Esophagus squamous epithelium (tissue), 5 donors: Measurements from ENCODE around the gene FNDC3B. TPM values are rescaled to one million over a fixed set of nuclear protein-coding genes. Genes with fewer than 3 reads are reported as not detected.

Experiments
- DNase-seq: peaks from one replicate; lab custom pipeline; 2025; lab: John Stamatoyannopoulos, UW
- H3K27ac ChIP-seq, 4 donors: fragments of 200-600 bp; sonication (generic); one replicate each; pipeline ENCODE4 v1.5.1; 2016 to 2019; ENCODE audit warnings: mild to moderate bottlenecking in 1 of 4
- H3K27me3 ChIP-seq, 4 donors: fragments of 200-600 bp; sonication (generic); 1 replicate in 3 of 4; 2 replicates in 1 of 4; pipeline versions ENCODE4 v1.5.1 to v1.6.0; 2017 to 2021; ENCODE audit warnings: antibody characterized with exemption in 1 of 4
- H3K36me3 ChIP-seq, 3 donors: fragments of 200-600 bp; sonication (generic); one replicate each; pipeline ENCODE4 v1.5.1; 2016 to 2019
- H3K4me1 ChIP-seq, 3 donors: fragments of 200-600 bp; sonication (generic); one replicate each; pipeline ENCODE4 v1.5.1; 2017 to 2019
- H3K4me3 ChIP-seq, 4 donors: fragments of 200-600 bp; sonication (generic); 1 replicate in 3 of 4; 2 replicates in 1 of 4; pipeline ENCODE4 v1.5.1; 2016 to 2019; ENCODE audit warnings: mild to moderate bottlenecking in 2 of 4, moderate library complexity in 1 of 4
- H3K9me3 ChIP-seq, 3 donors: fragments of 200-600 bp; sonication (generic); one replicate each; pipeline ENCODE4 v1.5.1; 2016 to 2019
- CTCF ChIP-seq, 6 experiments: fragments of 450-650 bp in 4 of 6; fragments of 200-600 bp in 2 of 6; sonication (generic) in 2 of 6; IDR thresholded peaks; one replicate each; pipeline ENCODE4 v1.5.1; 2016 to 2019; ENCODE audit warnings: antibody characterized with exemption in 6 of 6, mild to moderate bottlenecking in 4 of 6, moderate library complexity in 4 of 6
- POLR2A ChIP-seq, 4 donors: fragments of 450-650 bp; IDR thresholded peaks; one replicate each; pipeline ENCODE4 v1.6.1; 2017; ENCODE audit warnings: antibody characterized with exemption in 4 of 4, mild to moderate bottlenecking in 4 of 4, moderate library complexity in 3 of 4
- WGBS, 2 donors: methylation state at CpG; one replicate each; pipeline ENCODE4 v1.1.5; 2018; 5-methylcytosine and 5-hydroxymethylcytosine counted together
- intact Hi-C: fragments of 100-400 bp; cut with DNase I; formaldehyde crosslinking; loops from one replicate; pipeline ENCODE4 v1.15.0; 2022
- total RNA-seq, 4 donors: library from RNA; depleted of rRNA; stranded (reverse); fragments of >200 nt; gene quantifications; one replicate each; pipeline ENCODE4 v1.1.0, GENCODE V29; 2016
- donor health status: DM: yes; HTN: yes; CAD: no.

The FNDC3B gene
- total RNA-seq, 4 donors from 2014 or later: 7.7 to 44.3 (median 20.4) TPM

GRCh38 chr3:172065967-172066762 lies 26.8 kb downstream of the FNDC3B start:
- TF ChIP-seq POLR2A (IDR thresholded peaks at IDR 0.05) (no peak), CTCF (IDR thresholded peaks at IDR 0.05) (no peak)
- no peak for DNase-seq
- peaks cover 12 to 63% (median 25%) of the 10 kb centered on the region in 3 donors for H3K4me1 ChIP-seq
- no peaks in the 10 kb centered on the region for H3K9me3 ChIP-seq
- no peaks in the 10 kb centered on the region for H3K36me3 ChIP-seq
- 62 to 69% methylated on average over 7 of the region's 7 CpGs for WGBS, 2 donors
- no peak overlapping the region for H3K4me3 ChIP-seq
- intact Hi-C loops: no loop called here
- H3K27ac ChIP-seq: peak overlapping the region in 2 of 4 donors; percentile 8 to 12
- no peaks in the 10 kb centered on the region for H3K27me3 ChIP-seq

GRCh38 chr3:172066880-172067796 lies 27.8 kb downstream of the FNDC3B start:
- Histone ChIP-seq H3K27ac (no peak overlapping the region), H3K36me3 (no peaks in the 10 kb centered on the region), H3K4me3 (no peak overlapping the region), H3K27me3 (no peaks in the 10 kb centered on the region), H3K4me1 (peaks cover 9 to 53% (median 23%) of the 10 kb centered on the region in 3 donors), H3K9me3 (no peaks in the 10 kb centered on the region)
- DNase-seq: no peak
- TF ChIP-seq CTCF (IDR thresholded peaks at IDR 0.05) (no peak), POLR2A (IDR thresholded peaks at IDR 0.05) (no peak)
- intact Hi-C loops: no loop called here
- WGBS, 2 donors: 83 to 85% methylated on average over 7 of the region's 7 CpGs

GRCh38 chr3:172067837-172068440 lies 28.6 kb downstream of the FNDC3B start:
- TF ChIP-seq POLR2A (IDR thresholded peaks at IDR 0.05) (no peak), CTCF (IDR thresholded peaks at IDR 0.05) (no peak)
- WGBS, 2 donors: 68 to 71% methylated on average over 6 of the region's 6 CpGs
- peaks cover 6 to 46% (median 21%) of the 10 kb centered on the region in 3 donors for H3K4me1 ChIP-seq
- intact Hi-C loops: no loop called here
- no peaks in the 10 kb centered on the region for H3K36me3 ChIP-seq
- H3K27ac ChIP-seq: no peak overlapping the region
- no peak overlapping the region for H3K4me3 ChIP-seq
- H3K27me3 ChIP-seq: no peaks in the 10 kb centered on the region
- DNase-seq: no peak
- H3K9me3 ChIP-seq: no peaks in the 10 kb centered on the region

GRCh38 chr3:172068977-172069376 lies 29.6 kb downstream of the FNDC3B start:
- WGBS, 2 donors: 77 to 78% methylated on average over 4 of the region's 4 CpGs
- no peaks in the 10 kb centered on the region for H3K9me3 ChIP-seq
- TF ChIP-seq POLR2A (IDR thresholded peaks at IDR 0.05) (no peak), CTCF (IDR thresholded peaks at IDR 0.05) (no peak)
- no peak overlapping the region for H3K4me3 ChIP-seq
- no peak overlapping the region for H3K27ac ChIP-seq
- H3K27me3 ChIP-seq: no peaks in the 10 kb centered on the region
- no peak for DNase-seq
- H3K4me1 ChIP-seq: peaks cover 6 to 50% (median 22%) of the 10 kb centered on the region in 3 donors
- no peaks in the 10 kb centered on the region for H3K36me3 ChIP-seq
- intact Hi-C loops: no loop called here
